ENCODE results near the gene XPR1.

GRCh38 chr1:180786624-180787023 lies 154.8 kb downstream of the XPR1 start:
- TF ChIP-seq CTCF (IDR thresholded peaks at IDR 0.05) (no peak), POLR2A (IDR thresholded peaks at IDR 0.05) (no peak)

Data from gastroesophageal sphincter (tissue), 3 donors.